Uterus (tissue), 2 donors: ENCODE results near the gene ZFP90.

Experiments
- POLR2A ChIP-seq, 2 donors: fragments of 450-650 bp; IDR thresholded peaks; one replicate each; pipeline ENCODE4 v1.6.1; 2016; ENCODE audit warnings: antibody characterized with exemption in 2 of 2, mild to moderate bottlenecking in 1 of 2, moderate library complexity in 1 of 2
- TF ChIP-seq, protein P1 (sequence below), 4 experiments: fragments of 200-600 bp in 2 of 4; fragments of 450-650 bp in 2 of 4; sonication (generic) in 2 of 4; IDR thresholded peaks; one replicate each; pipeline ENCODE4 v1.5.1; 2016 to 2019; ENCODE audit warnings: antibody characterized with exemption in 4 of 4, mild to moderate bottlenecking in 2 of 4, moderate library complexity in 1 of 4

DNA sequence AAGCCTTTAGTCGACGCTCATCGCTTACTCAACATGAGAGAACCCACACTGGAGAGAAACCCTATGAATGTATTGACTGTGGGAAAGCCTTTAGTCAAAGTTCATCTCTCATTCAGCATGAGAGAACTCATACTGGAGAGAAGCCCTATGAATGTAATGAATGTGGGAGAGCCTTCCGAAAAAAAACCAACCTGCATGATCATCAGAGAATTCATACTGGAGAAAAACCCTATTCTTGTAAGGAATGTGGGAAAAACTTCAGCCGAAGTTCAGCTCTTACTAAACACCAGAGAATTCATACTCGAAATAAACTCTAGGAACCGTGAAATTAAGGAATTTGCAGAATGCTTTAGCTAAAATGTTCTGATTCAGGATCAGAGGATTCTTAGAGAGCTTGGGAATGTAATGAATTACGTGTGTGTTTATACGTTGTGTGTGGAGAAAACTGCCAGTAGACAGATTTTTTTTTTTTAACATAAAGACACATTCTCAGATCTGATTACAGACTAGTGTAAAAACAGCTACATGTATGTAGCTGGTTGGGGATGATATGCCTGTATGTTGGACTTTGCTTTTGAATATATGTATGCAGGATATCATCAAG lies 25.4 kb downstream of the ZFP90 start:
- TF ChIP-seq, protein P1, sequence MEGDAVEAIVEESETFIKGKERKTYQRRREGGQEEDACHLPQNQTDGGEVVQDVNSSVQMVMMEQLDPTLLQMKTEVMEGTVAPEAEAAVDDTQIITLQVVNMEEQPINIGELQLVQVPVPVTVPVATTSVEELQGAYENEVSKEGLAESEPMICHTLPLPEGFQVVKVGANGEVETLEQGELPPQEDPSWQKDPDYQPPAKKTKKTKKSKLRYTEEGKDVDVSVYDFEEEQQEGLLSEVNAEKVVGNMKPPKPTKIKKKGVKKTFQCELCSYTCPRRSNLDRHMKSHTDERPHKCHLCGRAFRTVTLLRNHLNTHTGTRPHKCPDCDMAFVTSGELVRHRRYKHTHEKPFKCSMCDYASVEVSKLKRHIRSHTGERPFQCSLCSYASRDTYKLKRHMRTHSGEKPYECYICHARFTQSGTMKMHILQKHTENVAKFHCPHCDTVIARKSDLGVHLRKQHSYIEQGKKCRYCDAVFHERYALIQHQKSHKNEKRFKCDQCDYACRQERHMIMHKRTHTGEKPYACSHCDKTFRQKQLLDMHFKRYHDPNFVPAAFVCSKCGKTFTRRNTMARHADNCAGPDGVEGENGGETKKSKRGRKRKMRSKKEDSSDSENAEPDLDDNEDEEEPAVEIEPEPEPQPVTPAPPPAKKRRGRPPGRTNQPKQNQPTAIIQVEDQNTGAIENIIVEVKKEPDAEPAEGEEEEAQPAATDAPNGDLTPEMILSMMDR (IDR thresholded peaks at IDR 0.05), result no peak
- TF ChIP-seq POLR2A (IDR thresholded peaks at IDR 0.05), result no peak
